HG03139 (cell line): ENCODE results near the gene CD200R1.
"Not testable (repeated sequence)": the region's sequence is repeated elsewhere in the genome, so short reads cannot be mapped to it uniquely, and the experiment has no call there.

Experiments used
- ATAC-seq: cut with Tn5 transposase; IDR thresholded peaks from one replicate; pipeline ENCODE4 v1.9.1; 2021; ENCODE audit not compliant: unreplicated experiment

CD200R1 gene

GRCh38 chr3:112976001-112976400, 1.1 kb upstream of the CD200R1 start:
- ATAC-seq = no peak

- peak; percentile 6 for ATAC-seq
These were observed 755 bp downstream of the CD200R1 start for GRCh38 chr3:112974178-112974517.

- peak; percentile 91 for ATAC-seq
These were observed 1.4 kb downstream of the CD200R1 start for GRCh38 chr3:112973325-112974177.

GRCh38 chr3:112972158-112972557, 2.7 kb downstream of the CD200R1 start:
- no peak for ATAC-seq

- no peak for ATAC-seq
These were observed 7.1 kb downstream of the CD200R1 start for GRCh38 chr3:112967828-112968227.

GRCh38 chr3:112967425-112967824, 7.5 kb downstream of the CD200R1 start:
- no peak for ATAC-seq

GRCh38 chr3:112966633-112967032, 8.3 kb downstream of the CD200R1 start:
- no peak for ATAC-seq

GRCh38 chr3:112965656-112966055, 9.2 kb downstream of the CD200R1 start:
- ATAC-seq = no peak

- ATAC-seq = no peak
These were observed 11.2 kb downstream of the CD200R1 start for GRCh38 chr3:112963683-112964082.

- ATAC-seq = no peak
These were observed 15.9 kb downstream of the CD200R1 start for GRCh38 chr3:112958811-112959560.

GRCh38 chr3:112956351-112956750, 18.6 kb downstream of the CD200R1 start:
- ATAC-seq = no peak

- no peak for ATAC-seq
These were observed 26.5 kb downstream of the CD200R1 start for GRCh38 chr3:112948346-112948838.

- no peak for ATAC-seq
These were observed 43.0 kb downstream of the CD200R1 start for GRCh38 chr3:112931736-112932521.

- ATAC-seq = no peak
These were observed 44.1 kb downstream of the CD200R1 start for GRCh38 chr3:112930771-112931170.

GRCh38 chr3:112925969-112926368, 48.9 kb downstream of the CD200R1 start:
- ATAC-seq = no peak

- no peak for ATAC-seq
These were observed 49.3 kb downstream of the CD200R1 start for GRCh38 chr3:112925560-112925959.

- not testable (repeated sequence) for ATAC-seq
These were observed 55.4 kb downstream of the CD200R1 start for GRCh38 chr3:112919541-112919940.

- ATAC-seq = no peak
These were observed 66.7 kb downstream of the CD200R1 start for GRCh38 chr3:112908252-112908651.

- no peak for ATAC-seq
These were observed 70.1 kb downstream of the CD200R1 start for GRCh38 chr3:112904786-112905185.

GRCh38 chr3:112900113-112900512, 74.8 kb downstream of the CD200R1 start:
- no peak for ATAC-seq

- no peak for ATAC-seq
These were observed 77.1 kb downstream of the CD200R1 start for GRCh38 chr3:112897791-112898190.
